ENCODE data around the gene LMTK2. TPM values are rescaled to one million over a fixed set of nuclear protein-coding genes. Genes with fewer than 3 reads are reported as not detected.

LMTK2 gene
- polyA plus RNA-seq, 3 donors: 2.5 to 7.0 (median 3.4) TPM

DNA sequence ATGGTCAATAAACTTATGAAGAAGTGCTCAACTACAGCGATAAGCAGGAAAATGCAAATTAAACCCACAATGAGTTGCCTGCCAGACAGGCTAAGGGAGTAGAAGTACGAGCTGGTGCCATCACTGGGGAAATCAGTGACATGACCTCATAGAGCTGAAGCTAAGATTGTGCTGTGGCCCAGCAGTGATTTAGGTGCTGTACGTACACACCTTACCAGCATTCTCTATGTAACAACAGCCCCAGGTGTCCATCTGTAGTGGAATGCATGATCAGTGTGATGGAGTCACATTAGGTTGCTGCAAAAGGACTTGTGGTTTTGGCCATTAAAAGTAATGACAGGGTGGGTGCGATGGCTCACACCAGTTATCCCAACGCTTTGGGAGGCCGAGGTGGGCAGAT, 151.0 kb downstream of the LMTK2 start:
- no peak overlapping the region for H3K27ac ChIP-seq (ENCODE audit: low read depth, low read length)

More for the DNA sequence above, 151.0 kb downstream of the LMTK2 start:
- 87 to 96% (median 95%) methylated on average over 6 of the region's 6 CpGs for WGBS, 3 donors

Other genes starting within 250 kb of the LMTK2 start
- 10 to 100 TPM; 12.7 to 16.9 (median 13.6) TPM for gene ASNS, start 234.5 kb upstream of the LMTK2 start, polyA plus RNA-seq
- gene OCM2, start 116.7 kb upstream of the LMTK2 start, polyA plus RNA-seq: not detected
- gene BHLHA15, start 104.6 kb downstream of the LMTK2 start, polyA plus RNA-seq: 100 to 1,000 TPM in 1 of 3 donors, 1 to 10 TPM in 1, not detected in 1; 3.4 to 413 TPM
- 10 to 100 TPM; 15.2 to 21.7 (median 19.0) TPM for gene TECPR1, start 145.4 kb downstream of the LMTK2 start, polyA plus RNA-seq
- gene BRI3, start 174.8 kb downstream of the LMTK2 start, polyA plus RNA-seq: 100 to 1,000 TPM; 173 to 360 (median 179) TPM

Data from adipose tissue (tissue), 3 donors.